Measurements from ENCODE around the gene SPATC1L.
"Not testable (repeated sequence)": the region's sequence is repeated elsewhere in the genome, so short reads cannot be mapped to it uniquely, and the experiment has no call there.

SPATC1L gene

GRCh38 chr21:46199436-46200373 is 15.4 kb upstream of the SPATC1L start:
- no peak for DNase-seq

DNA sequence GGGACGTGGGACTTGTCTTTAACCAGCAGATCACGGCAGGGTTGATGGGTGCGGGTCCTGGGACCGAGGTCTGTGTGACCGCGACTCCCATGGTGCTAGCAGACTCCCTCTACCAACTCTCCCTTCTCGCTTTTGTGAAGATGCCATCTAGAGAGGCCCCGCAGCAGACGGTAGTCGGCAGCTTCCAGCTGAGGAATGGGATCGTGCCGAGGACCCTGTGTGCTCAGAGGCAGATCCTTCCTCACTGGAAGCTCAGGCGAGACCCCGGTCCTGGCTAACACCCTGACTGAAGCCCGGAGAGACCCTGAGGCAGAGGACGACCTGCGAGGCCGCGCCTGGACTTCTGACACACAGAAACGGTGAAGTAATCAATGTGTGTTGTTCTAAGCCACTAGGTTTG is 12.5 kb upstream of the SPATC1L start:
- DNase-seq = no peak

DNA sequence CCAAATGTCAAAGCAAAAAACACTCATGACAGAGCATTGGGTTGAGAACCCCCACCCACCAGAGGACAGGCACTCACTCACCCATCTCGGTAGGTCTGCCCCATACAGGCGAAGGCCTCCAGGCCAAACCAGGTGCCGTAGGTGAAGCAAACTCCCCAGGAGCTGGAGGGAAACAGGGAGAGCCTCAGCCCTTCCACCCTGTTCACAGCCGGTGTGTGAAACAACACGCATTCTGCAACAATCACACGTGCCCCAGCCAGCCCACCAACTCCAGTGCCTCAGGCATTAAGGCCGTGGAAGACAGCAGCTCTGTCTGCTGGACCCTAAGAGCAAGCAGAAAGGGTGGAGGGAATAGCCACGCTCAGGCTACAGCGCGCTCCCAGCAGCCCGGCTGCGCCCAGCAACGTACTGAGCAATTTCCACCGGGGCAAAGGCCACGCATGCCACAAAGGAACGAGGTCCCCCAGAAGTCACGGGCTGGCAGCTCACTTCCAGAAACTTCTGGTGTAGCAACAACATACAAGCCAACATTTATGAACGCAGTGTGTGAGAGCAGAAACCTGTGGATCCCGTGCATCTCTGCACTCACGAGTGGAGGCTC is 11.4 kb upstream of the SPATC1L start:
- DNase-seq = no peak

DNA sequence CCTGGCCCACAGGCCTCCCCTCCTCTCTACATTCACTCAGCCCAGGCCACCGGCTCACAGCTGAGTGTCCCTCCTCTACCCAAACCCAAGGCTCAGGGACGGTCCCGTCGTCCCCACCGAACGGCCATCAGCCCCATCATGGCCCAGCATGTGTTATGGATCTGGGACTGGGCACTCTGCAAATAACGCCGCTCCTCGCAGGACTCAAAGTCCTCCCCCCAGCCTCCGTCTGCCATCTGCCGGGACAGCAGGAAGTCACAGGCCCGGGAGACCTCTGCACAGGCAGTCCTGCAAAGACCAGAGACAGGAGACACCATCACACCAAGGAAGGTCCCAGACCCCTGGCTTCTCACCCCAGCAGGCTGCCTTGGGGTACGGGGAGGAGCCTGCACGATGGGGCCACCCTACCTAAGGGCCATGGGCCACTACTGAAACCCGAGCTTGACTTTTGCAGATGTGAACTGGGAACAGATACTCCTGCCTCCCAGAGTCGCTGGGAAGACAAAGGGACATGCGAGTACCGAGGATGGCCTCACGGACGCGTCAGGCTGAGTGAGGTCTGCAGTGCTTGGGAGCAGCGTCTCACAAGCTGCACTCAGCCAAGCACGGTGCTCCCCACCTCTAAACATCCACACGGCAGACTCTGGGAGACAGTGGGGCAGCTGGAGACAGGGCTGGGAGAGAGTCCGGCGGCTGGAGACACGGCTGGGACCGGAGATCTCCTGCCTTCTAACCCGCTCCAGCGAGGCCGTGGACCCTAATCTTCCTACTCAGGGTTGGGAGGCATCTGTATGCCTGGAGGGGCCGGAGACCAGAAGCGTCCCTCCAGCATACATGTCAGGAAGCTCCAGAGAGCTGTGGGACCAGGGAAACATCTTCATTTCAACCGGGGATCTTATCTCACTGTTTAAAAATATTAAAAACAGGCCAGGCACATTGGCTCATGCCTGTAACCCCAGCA is 10.4 kb upstream of the SPATC1L start:
- no peak for DNase-seq

DNA sequence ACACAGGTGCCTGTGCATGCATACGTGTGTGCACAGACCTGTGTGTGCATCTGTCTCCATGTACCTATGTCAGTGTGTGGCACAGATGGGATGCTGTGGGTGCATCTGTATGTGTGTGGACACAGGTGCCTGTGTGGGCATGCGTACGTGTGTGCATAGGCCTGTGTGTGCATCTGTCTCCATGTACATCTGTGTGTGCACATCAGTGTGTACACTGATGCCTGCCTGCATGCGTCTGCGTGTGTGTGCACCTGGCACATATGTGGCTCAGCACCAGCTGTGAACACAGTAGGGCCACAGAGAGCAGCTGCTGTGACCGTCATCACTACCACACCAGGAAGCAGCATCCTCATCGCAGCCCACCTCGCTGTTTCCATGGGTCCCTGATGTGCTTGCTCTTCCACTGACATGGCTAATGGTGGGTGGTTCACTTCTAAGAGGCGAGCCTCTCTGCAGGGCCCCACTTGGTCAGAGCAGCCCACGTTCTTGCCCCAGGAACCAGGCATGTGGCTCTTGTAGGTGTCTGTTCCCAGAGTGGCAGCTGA is 9.6 kb upstream of the SPATC1L start:
- DNase-seq = no peak

GRCh38 chr21:46191686-46192575 is 7.7 kb upstream of the SPATC1L start:
- no peak for DNase-seq

GRCh38 chr21:46191257-46191685 is 7.0 kb upstream of the SPATC1L start:
- no peak for DNase-seq

DNA sequence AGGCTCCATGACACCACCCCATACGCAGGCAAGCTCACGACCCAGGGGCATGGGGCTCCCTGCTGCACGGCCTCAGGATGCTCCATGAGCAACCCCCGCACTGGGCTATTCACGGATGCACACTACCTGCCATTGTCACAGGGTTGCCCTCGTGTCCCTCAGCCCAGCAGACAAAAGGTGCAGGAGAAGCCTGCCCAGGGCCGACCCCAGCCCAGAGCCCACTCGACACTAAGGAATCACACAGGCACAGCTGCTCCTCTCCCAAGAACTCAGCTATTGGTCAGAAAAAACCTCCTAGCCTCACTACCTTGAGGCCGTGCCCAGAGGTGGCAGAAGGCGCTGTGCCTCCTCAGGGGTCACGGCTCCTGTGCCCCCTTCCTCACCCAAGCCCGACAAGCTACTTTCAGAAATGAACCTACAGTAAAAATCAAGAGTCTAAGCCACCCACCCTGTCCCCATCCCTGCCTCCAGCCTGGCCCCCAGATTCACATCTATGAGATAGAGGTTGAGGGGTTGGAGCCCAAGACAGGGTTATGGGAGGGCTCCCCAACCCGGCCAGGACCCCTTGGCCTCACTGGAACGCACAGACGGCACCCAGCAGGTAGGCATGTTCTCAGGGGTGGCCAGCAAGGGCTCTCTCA is 6.4 kb upstream of the SPATC1L start:
- no peak for DNase-seq

DNA sequence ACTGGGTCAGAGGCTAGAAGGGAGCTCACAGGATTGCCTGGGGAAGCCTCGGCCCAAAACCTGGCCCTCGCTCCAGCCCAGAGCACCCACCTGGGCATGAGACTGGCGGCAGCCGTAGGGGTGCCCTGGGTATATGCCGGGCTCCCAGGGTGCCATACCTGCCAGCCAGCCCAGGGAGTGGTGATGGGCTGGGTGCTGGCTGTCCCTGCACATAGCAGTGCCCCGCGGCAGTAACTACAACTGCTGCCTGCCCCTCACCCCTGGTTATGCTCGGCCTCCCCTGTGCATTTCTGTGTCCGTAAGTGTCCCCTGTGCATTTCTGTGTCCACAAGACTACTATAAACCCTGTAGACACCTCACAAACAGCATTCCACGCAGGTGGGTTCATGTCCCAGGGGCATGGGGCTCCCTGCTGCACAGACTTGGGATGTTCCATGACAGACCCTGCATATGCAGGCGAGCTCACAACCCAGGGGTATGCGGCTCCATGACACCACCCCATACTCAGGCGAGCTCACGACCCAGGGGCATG is 5.8 kb upstream of the SPATC1L start:
- DNase-seq = no peak

- no peak for DNase-seq
Measured at GRCh38 chr21:46189213-46189958, 5.1 kb upstream of the SPATC1L start.

GRCh38 chr21:46188226-46189212 is 4.3 kb upstream of the SPATC1L start:
- no peak for DNase-seq

DNA sequence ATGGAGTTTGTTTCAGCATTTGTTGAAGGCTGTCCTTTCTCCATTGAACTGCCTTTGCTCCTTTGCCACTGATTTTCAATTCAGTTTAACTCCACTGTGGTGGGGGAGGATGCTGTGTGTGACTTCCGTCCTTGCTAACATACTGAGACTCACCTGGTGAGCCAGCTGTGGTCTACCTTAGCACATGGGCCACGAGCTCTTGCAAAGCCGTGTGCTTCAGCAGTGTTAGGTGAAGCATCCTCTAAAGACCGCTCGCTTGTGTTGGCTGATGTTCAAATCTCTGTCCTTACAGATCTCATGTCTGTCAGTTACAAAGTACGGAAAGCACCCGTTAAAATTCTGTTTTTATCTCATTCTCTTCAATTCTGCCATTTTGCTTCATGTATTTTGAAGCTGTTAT is 3.6 kb upstream of the SPATC1L start:
- no peak for DNase-seq

- no peak for DNase-seq
Measured at GRCh38 chr21:46187261-46187660, 3.0 kb upstream of the SPATC1L start.

DNA sequence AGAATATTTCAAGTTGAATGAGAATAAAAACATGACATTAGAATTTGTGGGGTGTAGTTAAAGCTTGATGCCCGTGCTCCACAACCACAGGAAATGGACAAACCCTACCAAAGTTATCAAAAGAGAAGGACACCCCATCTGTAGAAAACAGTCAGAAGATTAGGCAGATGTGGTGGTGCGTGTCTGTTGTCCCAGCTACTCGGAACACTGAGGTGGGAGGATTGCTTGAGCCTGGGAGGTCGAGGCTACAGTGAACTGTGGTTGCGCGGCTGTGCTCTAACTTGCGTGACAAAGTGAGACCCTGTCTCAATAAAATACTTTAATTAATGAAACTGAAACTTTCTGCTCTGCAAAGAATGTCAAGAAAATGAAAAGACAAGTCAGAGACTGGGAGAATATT is 1.5 kb upstream of the SPATC1L start:
- no peak for DNase-seq

- peak; percentile 81 for DNase-seq
Measured at GRCh38 chr21:46184625-46185555, 631 bp upstream of the SPATC1L start.

DNA sequence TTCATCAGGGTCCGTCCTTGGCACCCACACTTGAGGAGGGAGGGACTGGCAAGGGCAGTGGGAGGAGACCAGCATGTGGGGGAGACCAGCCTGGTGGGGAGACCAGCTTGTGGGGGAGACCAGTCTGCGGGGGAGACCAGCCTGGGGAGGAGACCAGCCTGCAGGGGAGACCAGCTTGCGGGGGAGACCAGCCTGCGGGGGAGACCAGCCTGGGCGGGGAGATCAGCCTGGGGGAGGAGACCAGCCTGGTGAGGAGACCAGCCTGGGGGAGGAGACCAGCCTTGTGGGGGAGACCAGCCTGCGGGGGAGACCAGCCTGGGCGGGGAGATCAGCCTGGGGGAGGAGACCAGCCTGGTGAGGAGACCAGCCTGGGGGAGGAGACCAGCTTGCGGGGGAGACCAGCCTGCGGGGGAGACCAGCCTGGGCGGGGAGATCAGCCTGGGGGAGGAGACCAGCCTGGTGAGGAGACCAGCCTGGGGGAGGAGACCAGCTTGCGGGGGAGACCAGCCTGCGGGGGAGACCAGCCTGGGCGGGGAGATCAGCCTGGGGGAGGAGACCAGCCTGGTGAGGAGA is 836 bp downstream of the SPATC1L start:
- DNase-seq = not testable (repeated sequence)

All from activated CD4-positive, alpha-beta T cell treated with anti-CD3 and anti-CD28 coated beads for 48 hours (primary cell).